ENCODE results near the gene BAIAP2L1.

The BAIAP2L1 gene

GRCh38 chr7:98338441-98338840 lies 62.4 kb downstream of the BAIAP2L1 start:
- no peak for TF ChIP-seq MYC (IDR thresholded peaks at IDR 0.05; ENCODE audit: low read depth, low read length)
- no peak for TF ChIP-seq CTCF (IDR thresholded peaks at IDR 0.05; ENCODE audit: low read depth, low read length)
- TF ChIP-seq MAX (IDR thresholded peaks at IDR 0.05; ENCODE audit: low read depth, low read length): no peak
- TF ChIP-seq POLR2A (IDR thresholded peaks at IDR 0.05; ENCODE audit: extremely low read depth, insufficient read length): no peak
- H3K4me3 ChIP-seq (ENCODE audit: low read depth, low read length): no peak overlapping the region
- no peak for DNase-seq (ENCODE audit: low read depth)

GRCh38 chr7:98335411-98335977 lies 65.4 kb downstream of the BAIAP2L1 start:
- H3K4me3 ChIP-seq (ENCODE audit: low read depth, low read length): no peak overlapping the region
- TF ChIP-seq MYC (IDR thresholded peaks at IDR 0.05; ENCODE audit: low read depth, low read length) (no peak), POLR2A (IDR thresholded peaks at IDR 0.05; ENCODE audit: extremely low read depth, insufficient read length) (no peak), CTCF (IDR thresholded peaks at IDR 0.05; ENCODE audit: low read depth, low read length) (no peak), MAX (IDR thresholded peaks at IDR 0.05; ENCODE audit: low read depth, low read length) (no peak)
- no peak for DNase-seq (ENCODE audit: low read depth)

- TF ChIP-seq POLR2A (IDR thresholded peaks at IDR 0.05; ENCODE audit: extremely low read depth, insufficient read length): no peak
- TF ChIP-seq MAX (IDR thresholded peaks at IDR 0.05; ENCODE audit: low read depth, low read length): no peak
- no peak for TF ChIP-seq MYC (IDR thresholded peaks at IDR 0.05; ENCODE audit: low read depth, low read length)
- TF ChIP-seq CTCF (IDR thresholded peaks at IDR 0.05; ENCODE audit: low read depth, low read length): no peak
- DNase-seq (ENCODE audit: low read depth): no peak
- no peak overlapping the region for H3K4me3 ChIP-seq (ENCODE audit: low read depth, low read length)
Observed at GRCh38 chr7:98334081-98334480, 66.8 kb downstream of the BAIAP2L1 start.

GRCh38 chr7:98330926-98331529 lies 69.9 kb downstream of the BAIAP2L1 start:
- TF ChIP-seq CTCF (IDR thresholded peaks at IDR 0.05; ENCODE audit: low read depth, low read length): no peak
- TF ChIP-seq POLR2A (IDR thresholded peaks at IDR 0.05; ENCODE audit: extremely low read depth, insufficient read length): no peak
- TF ChIP-seq MAX (IDR thresholded peaks at IDR 0.05; ENCODE audit: low read depth, low read length): no peak
- no peak for TF ChIP-seq MYC (IDR thresholded peaks at IDR 0.05; ENCODE audit: low read depth, low read length)
- no peak for DNase-seq (ENCODE audit: low read depth)
- H3K4me3 ChIP-seq (ENCODE audit: low read depth, low read length): no peak overlapping the region

GRCh38 chr7:98329791-98330373 lies 71.0 kb downstream of the BAIAP2L1 start:
- TF ChIP-seq MAX (IDR thresholded peaks at IDR 0.05; ENCODE audit: low read depth, low read length): no peak
- DNase-seq (ENCODE audit: low read depth): no peak
- no peak overlapping the region for H3K4me3 ChIP-seq (ENCODE audit: low read depth, low read length)

- DNase-seq (ENCODE audit: low read depth): no peak
- TF ChIP-seq POLR2A (IDR thresholded peaks at IDR 0.05; ENCODE audit: extremely low read depth, insufficient read length) (no peak), MYC (IDR thresholded peaks at IDR 0.05; ENCODE audit: low read depth, low read length) (no peak), MAX (IDR thresholded peaks at IDR 0.05; ENCODE audit: low read depth, low read length) (no peak), CTCF (IDR thresholded peaks at IDR 0.05; ENCODE audit: low read depth, low read length) (no peak)
- no peak overlapping the region for H3K4me3 ChIP-seq (ENCODE audit: low read depth, low read length)
Observed at GRCh38 chr7:98329100-98329790, 71.6 kb downstream of the BAIAP2L1 start.

Data from NB4 (cell line).